Urothelium cell line (cell line): Measurements from ENCODE around the gene SLC1A2.
A peak's percentile ranks its signal among the peaks of the same experiment; 100 is the strongest.

Experiments
- DNase-seq: peaks from one replicate; pipeline ENCODE4 v3.0.0; 2011; ENCODE audit warnings: low spot score, mixed read lengths
- FAIRE-seq: peaks from 2 replicates; lab custom pipeline; 2011; peaks lifted over from hg19 to GRCh38; lab: Jason Lieb, UNC

The SLC1A2 gene

GRCh38 chr11:35330156-35330889 is 89.0 kb downstream of the SLC1A2 start:
- DNase-seq, result no peak
- no peak for FAIRE-seq

- no peak for FAIRE-seq
- no peak for DNase-seq
Observed at GRCh38 chr11:35327829-35328228, 91.5 kb downstream of the SLC1A2 start.

- FAIRE-seq (no peak), DNase-seq (no peak)
Observed at GRCh38 chr11:35326266-35326879, 93.0 kb downstream of the SLC1A2 start.

- FAIRE-seq, result no peak
- no peak for DNase-seq
Observed at GRCh38 chr11:35324981-35325380, 94.4 kb downstream of the SLC1A2 start.

GRCh38 chr11:35324183-35324886 is 95.0 kb downstream of the SLC1A2 start:
- FAIRE-seq (no peak), DNase-seq (no peak)

- no peak for DNase-seq
- FAIRE-seq, result no peak
Observed at GRCh38 chr11:35323076-35323868, 96.1 kb downstream of the SLC1A2 start.

- no peak for FAIRE-seq
- DNase-seq, result no peak
Observed at GRCh38 chr11:35322318-35322979, 96.9 kb downstream of the SLC1A2 start.

- FAIRE-seq, result no peak
- DNase-seq, result no peak
Observed at GRCh38 chr11:35321532-35322317, 97.6 kb downstream of the SLC1A2 start.

- no peak for FAIRE-seq
Observed at GRCh38 chr11:35321111-35321510, 98.2 kb downstream of the SLC1A2 start.

GRCh38 chr11:35318977-35319925 is 100.1 kb downstream of the SLC1A2 start:
- no peak for FAIRE-seq
- no peak for DNase-seq

More at GRCh38 chr11:35321111-35321510, 98.2 kb downstream of the SLC1A2 start:
- DNase-seq, result no peak

- FAIRE-seq (no peak), DNase-seq (no peak)
Observed at GRCh38 chr11:35318309-35318708, 101.0 kb downstream of the SLC1A2 start.

GRCh38 chr11:35317253-35317652 is 102.1 kb downstream of the SLC1A2 start:
- DNase-seq, result no peak
- FAIRE-seq, result no peak

GRCh38 chr11:35316161-35316560 is 103.2 kb downstream of the SLC1A2 start:
- FAIRE-seq, result no peak

GRCh38 chr11:35313760-35314153 is 105.6 kb downstream of the SLC1A2 start:
- DNase-seq (no peak), FAIRE-seq (no peak)

More at GRCh38 chr11:35316161-35316560, 103.2 kb downstream of the SLC1A2 start:
- DNase-seq, result no peak

- DNase-seq, result no peak
- FAIRE-seq, result peak; percentile 17
Observed at GRCh38 chr11:35313066-35313759, 106.1 kb downstream of the SLC1A2 start.

GRCh38 chr11:35311331-35311730 is 108.0 kb downstream of the SLC1A2 start:
- FAIRE-seq (no peak), DNase-seq (no peak)

- FAIRE-seq (no peak), DNase-seq (no peak)
Observed at GRCh38 chr11:35308157-35308556, 111.2 kb downstream of the SLC1A2 start.

GRCh38 chr11:35307221-35307621 is 112.1 kb downstream of the SLC1A2 start:
- no peak for DNase-seq
- FAIRE-seq, result no peak
